Stimulated activated CD4-positive, alpha-beta T cell treated with anti-CD3 and anti-CD28 coated beads, Interleukin-15, amount 100 ng/mL, for 48 hours (primary cell): ENCODE results near the gene MYMK.

Source experiments
- DNase-seq, 2 donors: peaks; one replicate each; pipeline ENCODE4 v3.0.0-alpha.2; 2020; ENCODE audit warnings: low read depth in 2 of 2

The MYMK gene

DNA sequence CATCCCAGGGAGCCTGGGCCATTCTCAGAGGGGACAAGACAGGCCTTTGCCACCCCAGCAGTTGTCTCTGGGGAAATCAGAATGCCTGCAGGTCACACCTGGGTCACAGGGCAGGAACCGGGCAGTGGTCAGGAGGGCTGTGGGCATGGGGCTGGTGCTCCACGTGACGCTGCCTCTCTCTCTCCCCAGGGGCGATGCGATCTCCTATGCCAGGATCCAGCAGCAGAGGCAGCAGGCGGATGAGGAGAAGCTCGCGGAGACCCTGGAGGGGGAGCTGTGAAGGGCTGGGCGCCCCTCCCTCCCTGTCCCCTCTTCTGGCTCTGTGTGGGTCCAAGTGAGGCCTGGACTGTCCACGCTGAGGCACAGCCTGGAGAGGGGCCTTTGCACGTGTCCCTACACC, 56.4 kb downstream of the MYMK start:
- DNase-seq = no peak

DNA sequence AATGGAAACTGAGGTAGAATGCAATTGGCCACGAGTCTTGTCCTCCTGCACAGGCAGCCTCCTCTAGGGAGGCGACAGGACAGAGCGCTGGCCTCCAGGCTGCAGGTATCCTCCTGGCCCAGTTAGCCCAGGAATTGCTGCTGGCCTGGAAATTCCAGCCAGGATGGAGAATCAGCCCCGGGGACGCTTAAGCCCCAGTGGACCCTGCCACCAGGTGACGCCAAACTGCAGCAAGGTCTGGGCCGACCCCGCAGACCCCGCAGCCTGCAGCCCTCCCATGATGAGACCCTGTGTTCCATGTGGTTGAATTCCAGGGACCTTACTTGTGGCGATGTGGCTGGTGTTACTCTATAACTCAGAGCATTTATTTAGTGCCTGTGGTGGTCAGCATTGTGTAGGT, 57.7 kb downstream of the MYMK start:
- DNase-seq = no peak

DNA sequence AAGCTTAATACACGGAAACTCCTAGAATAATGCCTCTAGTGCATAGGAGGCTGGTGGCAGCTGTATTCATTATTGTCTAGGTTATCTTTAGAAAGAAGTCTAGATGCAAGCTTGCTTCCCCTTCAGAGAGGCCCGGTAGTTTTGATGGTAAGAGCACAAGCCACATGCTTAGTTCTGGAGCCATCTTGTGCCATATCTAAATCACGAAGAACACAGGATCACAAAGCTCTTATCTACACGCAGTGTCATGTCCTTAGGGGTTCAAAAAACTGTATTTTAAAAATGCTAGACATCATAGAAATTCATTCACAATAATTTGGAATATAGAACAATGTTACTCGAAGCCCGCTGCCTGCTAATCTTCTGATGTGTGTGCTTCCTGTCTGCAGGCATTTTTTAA, 58.8 kb downstream of the MYMK start:
- no peak for DNase-seq

DNA sequence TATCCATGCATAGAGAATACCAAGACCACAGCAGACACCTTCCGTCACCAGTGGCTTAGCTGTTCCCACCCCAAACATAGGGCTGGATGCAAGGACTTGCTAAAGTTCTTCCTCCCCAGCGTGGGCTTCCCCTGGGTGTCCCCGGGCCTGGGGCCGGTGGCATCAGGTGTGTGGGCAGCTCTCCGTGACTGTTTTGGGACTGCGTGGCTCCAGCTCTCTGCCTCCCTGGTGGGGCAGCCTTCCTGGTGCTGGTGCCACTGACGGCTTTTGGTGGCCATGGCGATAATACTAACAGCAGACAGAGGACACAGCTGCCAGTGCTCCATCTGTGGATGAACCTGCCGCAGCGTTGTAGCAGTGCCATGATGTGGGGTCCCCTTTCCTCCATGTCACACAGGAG, 60.1 kb downstream of the MYMK start:
- no peak for DNase-seq
